NCI-H345 treated with DMSO at 0.1 percent for 48 hours (cell line): ENCODE measurements around the gene R3HDM4.
"Not testable (repeated sequence)": the region's sequence is repeated elsewhere in the genome, so short reads cannot be mapped to it uniquely, and the experiment has no call there.

Source experiments
- DNase-seq: peaks from one replicate; lab custom pipeline; 2025; ENCODE audit not compliant: unreplicated experiment; lab: John Stamatoyannopoulos, UW

The R3HDM4 gene

GRCh38 chr19:877992-878660 is 34.9 kb downstream of the R3HDM4 start:
- DNase-seq, result not testable (repeated sequence)

DNA sequence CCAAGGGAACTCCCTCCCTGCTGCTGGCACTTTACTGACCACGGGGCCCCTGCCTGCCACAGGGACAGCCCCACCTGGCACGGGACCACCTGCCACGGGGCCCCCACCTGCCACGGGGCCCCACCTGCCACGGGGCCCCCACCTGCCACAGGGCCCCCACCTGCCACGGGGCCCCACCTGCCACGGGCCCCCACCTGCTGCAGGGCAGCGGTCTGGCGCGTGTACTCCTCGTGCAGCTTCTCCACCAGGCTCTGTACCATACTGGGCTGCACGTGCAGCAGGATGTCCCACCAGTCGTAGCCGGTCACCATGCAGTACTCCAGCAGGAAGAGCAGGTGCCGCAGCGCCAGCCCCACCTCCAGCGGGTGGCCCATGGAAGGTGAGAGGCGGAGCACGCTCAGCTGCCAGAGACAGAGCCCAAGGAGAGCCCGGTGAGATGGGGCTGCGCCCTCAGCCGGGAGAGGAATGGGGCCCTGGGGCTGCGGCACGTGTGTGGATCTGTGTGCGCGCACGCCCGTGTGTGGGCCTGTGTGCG is 36.2 kb downstream of the R3HDM4 start:
- no peak for DNase-seq

DNA sequence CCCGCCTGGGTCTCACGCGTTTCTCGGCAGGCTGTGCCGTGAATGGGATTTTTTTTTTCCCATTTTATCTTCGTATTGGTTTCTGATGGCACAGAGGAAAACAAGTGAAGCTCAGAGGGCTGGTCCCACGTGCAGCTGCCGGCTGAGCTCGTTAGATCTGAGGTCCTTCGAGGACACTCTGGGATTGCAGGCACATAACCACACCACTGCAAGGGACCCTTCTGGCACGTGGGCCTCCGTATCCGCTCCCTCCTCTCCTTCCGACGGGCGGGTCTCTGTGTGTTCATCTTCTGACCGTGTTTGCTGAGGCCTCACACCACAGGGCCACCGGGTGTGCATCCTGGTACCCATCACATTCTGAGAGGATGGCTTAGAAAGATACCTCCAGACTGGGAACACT is 36.9 kb downstream of the R3HDM4 start:
- no peak for DNase-seq

DNA sequence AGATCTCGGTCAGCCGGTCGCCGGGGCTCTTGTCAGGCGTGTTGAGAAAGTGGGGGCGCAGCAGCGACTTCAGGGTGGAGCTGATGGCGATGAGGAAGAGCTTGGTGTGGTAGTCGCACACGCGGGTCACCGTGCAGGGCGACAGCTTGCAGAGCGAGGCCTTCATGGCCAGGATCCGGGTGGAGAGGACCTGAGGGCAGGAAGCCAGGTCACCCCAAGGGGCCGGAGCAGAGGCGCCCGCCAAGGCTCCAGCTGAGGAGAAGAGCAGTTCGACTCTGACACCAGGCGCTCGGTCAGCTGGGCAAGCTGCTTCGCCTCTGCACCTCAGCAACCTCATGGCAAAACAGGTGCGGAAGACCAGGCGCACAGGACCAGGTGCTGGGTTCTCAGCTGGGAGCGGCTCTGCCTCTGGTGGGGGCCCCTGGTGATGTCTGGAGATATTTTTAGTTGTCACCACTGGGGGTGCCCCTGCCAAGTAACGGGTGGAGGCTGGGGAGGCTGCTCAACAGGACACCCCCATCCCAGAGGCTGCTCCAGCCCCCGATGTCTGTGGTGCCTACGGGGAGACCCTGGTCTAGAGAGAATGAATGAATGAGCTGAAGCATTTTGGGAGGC is 37.6 kb downstream of the R3HDM4 start:
- DNase-seq, result no peak

DNA sequence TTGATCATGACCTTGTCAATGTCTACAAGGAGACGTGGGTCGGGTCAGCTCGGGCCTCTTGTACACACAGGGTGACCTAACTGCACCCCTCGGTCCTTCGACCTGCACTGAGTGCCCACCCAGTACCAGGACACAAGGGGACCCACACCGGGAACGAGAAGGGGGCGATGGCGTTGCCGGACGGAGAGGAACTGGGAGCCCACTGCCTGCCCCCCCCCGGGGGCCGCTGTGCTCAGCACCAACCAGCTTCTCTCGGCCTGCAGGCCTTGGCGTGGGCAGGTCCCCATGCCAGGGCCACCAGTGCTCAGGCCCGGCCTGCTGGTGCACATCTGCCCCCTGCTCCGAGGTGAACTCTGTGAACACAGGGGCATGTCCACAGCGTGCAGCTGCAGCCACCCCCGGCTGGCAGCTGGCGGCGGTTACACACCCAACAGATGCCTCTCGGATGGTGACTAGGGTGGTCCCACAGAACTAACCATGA is 39.4 kb downstream of the R3HDM4 start:
- no peak for DNase-seq

DNA sequence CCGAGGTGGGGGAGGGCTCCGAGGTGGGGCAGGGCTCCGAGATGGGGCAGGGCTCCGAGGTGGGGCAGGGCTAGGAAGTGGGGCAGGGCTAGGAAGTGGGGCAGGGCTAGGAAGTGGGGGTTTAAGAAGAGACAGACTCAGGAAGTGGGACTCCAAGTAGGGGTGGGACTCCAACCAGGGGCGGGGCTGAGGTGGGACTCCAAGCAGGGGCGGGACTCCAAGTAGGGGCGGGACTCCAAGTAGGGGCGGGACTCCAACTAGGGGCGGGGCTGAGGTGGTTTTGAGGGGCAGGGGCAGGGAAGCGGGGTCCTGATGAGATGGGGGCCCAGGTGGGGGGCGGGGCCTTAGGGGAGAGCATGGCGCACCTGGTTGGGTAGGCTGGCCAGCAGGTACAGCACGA is 39.9 kb downstream of the R3HDM4 start:
- DNase-seq, result no peak

DNA sequence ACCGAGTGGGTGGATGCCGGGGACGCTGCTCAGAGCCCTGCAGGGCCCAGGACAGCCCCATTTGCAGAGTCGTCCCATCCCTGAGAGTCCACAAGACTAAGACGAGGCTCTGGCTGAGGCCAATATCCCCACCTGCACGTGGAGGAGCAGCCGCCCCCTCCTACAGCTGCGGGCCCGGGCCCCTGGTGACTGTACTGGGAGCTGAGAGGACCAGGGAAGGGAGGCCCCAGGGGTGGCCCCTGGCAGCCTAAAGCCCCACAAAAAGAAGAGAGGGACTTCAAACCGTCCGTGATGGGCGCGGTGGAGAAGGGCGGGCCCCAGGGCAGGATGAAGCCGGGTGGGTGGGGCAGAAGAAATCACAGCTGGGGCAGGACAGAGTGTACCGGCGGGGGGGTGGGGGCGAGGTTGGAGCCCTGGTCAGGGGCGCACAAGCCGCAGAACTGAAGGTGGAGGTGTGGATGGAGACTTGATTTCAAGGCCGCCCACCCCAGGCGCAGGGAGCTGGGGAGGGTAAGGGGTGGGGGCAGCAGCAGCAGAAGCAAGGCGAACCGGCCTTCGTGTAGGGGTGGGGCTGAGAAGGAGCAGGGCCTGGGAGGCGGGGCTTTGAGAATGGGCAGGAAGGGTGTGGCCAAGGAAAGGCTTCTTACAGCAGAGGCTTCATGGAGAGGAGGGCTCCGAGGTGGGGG is 40.6 kb downstream of the R3HDM4 start:
- no peak for DNase-seq

DNA sequence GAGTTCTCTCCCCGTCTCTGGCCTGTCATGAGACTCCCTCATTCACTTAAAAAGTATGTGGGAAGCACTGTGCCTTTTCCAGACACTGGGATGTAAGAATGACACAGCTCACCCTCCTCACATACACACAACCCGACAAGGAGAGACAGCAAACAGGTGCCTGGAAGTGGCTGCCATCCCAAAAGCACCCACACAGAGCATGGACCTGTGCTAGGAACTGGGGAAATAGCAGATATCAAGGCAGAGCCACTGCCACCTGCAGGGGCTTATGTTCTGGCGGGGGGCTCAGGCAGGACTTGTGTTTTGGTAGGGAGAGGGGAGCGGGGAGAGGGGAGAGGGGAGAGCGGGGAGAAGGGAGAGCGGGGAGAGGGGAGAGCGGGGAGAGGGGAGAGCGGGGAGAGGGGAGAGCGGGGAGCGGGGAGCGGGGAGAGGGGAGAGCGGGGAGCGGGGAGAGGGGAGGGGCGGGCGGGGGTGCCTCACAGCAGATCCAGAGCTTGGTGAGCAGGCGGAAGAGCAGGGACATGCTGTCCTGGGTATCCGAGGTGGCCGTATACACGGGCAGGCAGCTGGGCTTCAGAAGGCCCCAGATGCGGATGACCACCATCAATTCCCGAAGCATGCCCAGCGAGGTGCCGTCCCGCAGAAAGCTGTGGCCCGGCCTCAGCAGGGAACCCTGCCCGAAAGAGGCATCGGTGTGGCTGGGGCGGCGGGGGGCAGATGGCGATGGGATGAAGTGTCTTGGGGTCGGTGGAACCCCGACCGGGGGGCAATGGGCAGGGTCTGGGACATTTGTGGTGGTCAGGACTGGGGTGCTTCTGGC is 41.4 kb downstream of the R3HDM4 start:
- DNase-seq, result no peak

GRCh38 chr19:870963-871401 is 42.0 kb downstream of the R3HDM4 start:
- DNase-seq, result peak; percentile 22

GRCh38 chr19:870314-870713 is 42.7 kb downstream of the R3HDM4 start:
- no peak for DNase-seq

DNA sequence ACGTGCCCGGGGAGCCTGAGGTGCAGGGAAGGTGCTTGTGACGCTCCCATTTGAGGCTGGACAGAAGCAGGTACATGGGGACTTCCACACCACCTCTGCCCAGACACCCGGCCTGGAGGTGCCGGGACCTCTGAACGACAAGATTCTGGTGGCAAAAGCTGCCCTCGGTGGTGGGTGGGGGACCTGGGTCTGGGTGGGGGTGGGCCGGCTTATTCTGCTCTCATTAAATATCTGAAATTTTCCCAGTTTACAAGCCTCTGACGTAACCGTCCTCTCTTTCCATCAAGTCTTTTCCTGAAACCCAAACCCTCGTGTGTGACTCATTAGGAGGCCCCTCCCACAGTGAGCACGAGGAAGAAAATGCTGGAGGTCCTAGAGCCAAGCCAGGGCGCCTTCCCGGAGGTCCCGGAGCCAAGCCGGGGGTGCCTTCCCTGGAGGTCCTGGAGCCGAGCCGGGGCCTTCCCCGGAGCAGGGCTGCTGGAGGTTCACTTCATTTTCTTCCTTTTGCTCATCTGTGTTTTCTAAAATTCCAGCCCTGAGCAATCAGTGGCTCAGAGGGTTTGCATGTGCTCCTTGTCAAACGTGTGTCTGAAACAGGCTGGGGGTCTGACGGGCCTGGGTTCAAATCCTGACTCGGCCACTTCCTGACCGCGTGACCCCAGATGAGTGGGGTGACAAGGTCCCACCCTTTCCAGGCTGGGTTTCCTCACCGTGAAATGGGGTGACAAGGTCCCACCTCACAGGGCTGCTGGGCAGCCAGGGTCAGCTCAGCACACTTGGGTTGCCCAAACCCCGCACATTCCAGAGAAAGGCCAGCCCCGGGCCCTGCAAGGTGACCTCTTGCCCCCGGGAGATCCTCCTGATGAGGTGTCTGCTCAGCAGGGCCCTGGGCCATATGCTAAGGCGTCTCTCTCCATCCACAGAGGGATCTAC is 43.5 kb downstream of the R3HDM4 start:
- DNase-seq, result no peak

DNA sequence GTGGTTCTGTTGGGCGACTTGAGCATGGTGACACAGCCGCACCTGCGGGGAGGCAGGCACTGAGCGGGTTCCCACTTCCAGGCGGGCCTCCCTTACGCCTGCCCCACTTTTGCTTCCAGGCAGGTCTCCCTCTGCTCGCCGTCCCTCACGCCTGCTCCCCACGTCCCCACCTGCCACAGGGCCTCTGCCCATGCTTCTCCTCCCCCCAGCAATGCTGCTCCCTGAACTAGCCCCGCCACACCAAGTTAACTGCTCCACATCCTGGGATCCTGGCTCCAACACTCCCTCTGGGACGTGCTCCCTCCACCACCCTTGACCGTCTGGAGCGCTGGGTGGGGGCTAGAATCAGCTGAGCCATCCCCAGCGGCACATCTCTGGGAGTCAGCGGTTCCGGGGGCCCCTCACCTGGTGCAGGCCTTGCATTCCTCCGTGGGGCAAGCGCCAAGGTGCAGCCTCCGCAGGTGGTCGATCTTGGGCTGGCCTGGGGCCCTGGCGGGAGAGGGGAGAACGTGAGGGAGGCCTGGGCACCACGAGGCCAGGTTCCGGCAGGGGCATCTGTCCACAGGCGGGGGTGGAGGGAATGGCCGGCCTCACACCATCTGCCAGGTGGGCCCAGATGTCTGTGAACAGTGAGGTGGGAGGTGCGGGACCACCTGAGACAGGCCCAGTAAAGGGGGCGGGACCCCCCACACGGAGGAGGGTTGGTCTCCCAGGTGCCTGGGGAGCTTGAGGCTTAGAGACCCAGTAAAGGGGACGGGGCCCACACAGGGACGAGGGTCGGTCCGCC is 44.4 kb downstream of the R3HDM4 start:
- DNase-seq, result no peak

DNA sequence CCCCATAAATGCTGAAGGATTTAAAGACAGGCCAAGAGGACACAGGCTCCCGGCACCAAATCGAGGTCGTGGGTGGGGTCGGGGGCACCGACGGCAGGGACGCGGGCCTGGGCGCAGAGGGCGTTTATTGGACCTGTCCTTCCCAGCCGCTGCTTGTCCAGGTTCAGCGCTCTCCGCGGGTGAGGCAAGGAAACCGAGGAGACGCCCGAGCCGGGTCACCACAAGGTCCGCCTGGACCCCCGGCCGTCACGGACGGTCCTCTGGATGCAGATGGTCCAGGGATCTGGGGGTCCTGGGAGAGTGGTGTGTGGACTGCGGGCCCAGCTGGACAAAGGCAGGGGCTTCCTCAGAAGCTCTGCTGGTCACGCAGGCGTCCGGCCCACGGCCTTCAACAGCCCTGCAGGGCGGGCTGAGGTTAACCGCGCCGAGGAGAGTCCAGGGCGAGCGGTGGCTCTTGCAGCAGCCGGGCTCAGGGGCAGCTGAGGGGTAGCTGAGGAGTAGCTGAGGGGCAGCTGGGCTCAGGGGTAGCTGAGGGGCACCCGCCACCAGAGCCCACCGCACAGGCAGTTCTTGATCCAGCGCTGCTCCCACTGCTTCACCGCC is 45.1 kb downstream of the R3HDM4 start:
- no peak for DNase-seq

- DNase-seq, result no peak
Measured at GRCh38 chr19:867301-867793, 45.7 kb downstream of the R3HDM4 start.

DNA sequence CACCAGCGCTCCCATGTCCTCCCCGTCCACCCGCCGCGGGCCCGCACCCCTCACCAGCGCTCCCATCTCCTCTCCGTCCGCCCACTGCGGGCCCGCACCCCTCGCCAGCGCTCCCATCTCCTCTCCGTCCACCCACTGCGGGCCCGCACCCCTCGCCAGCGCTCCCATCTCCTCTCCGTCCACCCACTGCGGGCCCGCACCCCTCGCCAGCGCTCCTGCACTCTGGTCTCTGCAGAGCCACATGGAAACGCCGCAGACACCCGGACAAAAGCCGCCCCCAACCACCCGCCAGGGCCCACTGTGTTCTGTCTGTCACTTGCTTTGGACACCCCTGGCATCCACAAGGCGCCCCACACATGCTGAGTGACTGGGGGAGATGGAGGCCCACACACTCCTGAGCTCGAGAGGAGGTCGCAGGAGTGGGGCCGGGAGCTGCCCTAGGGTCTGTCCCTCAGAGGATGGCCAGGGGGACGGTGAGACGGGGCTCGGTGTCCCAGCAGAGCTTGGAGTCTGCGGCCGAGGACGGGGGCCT is 46.2 kb downstream of the R3HDM4 start:
- no peak for DNase-seq

DNA sequence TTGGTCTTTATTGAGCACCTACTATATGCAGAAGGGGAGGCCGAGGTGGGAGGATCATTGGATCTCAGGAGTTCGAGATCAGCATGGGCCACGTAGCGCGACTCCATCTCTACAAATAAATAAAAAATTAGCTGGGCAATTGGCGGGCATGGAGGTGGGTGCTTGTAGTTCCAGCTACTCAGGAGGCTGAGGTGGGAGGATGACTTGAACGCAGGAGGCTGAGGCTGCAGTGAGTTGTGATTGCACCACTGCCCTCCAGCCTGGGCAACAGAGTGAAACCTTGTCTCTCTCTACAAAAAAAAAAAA is 49.8 kb downstream of the R3HDM4 start:
- no peak for DNase-seq

DNA sequence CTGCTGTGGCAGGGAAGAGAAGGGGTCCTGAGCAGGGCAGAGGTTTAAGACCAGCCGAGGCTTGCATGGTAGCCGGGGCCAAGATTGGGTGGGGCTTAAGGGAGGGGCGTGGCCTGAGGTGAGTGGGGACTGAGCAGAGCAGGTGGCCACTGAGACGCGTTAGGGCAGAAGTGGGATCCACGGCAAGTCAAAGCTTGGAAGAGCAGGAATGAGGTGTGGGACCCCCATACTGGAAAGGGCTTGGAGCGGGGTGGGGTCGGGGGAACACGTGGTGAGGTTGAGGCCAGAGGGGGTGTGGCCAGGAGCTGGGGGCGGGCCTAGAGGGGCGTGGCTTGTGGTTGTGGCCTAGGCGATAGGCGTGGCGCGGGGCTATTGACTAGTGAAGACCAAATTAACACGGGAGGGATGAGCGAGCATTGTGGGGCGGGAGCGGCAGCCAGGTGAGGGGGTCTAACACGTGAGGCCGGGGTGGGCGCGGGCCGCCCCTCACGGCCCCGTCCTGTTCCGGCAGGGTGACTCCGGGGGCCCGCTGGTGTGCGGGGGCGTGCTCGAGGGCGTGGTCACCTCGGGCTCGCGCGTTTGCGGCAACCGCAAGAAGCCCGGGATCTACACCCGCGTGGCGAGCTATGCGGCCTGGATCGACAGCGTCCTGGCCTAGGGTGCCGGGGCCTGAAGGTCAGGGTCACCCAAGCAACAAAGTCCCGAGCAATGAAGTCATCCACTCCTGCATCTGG is 50.3 kb downstream of the R3HDM4 start:
- no peak for DNase-seq
